HCT116 (cell line): Measurements from ENCODE around the gene MRPL37.
"Not testable (repeated sequence)": the region's sequence is repeated elsewhere in the genome, so short reads cannot be mapped to it uniquely, and the experiment has no call there.

Experiments used
- CEBPB ChIP-seq: IDR thresholded peaks from 2 replicates; pipeline ENCODE4 v1.6.1; 2012; ENCODE audit warnings: low read depth
- SIN3A ChIP-seq: IDR thresholded peaks from 2 replicates; pipeline ENCODE4 v1.6.1; 2012; ENCODE audit warnings: low read depth

GRCh38 chr1:54166357-54166756 is 33.6 kb upstream of the MRPL37 start:
- not testable (repeated sequence) for TF ChIP-seq CEBPB, SIN3A
